H1 (cell line): ENCODE measurements around the gene B4GALNT1. TPM values are rescaled to one million over a fixed set of nuclear protein-coding genes. Genes with fewer than 3 reads are reported as not detected.

Experiments used
- EZH2 ChIP-seq: fragments of 200-600 bp; sonication (generic); IDR thresholded peaks from 2 replicates; pipeline ENCODE4 v1.7.1; 2012; ENCODE audit warnings: low read depth, mild to moderate bottlenecking, moderate library complexity, low read length, inconsistent platforms; ENCODE audit not compliant: severe bottlenecking
- SUZ12 ChIP-seq: fragments of 200-600 bp; sonication (generic); IDR thresholded peaks from 2 replicates; pipeline ENCODE4 v1.6.1; 2012; ENCODE audit warnings: mild to moderate bottlenecking, inconsistent platforms, low read length, moderate library complexity, mixed read lengths
- polyA plus RNA-seq, 7 experiments: library from polyadenylated mRNA; depleted of rRNA in 3 of 7; stranded (reverse) in 5 of 7; unstranded in 2 of 7; fragments of >200 nt in 5 of 7; fragments of 200-250 nt in 2 of 7; gene quantifications; 1 replicate in 5 of 7; 2 replicates in 1 of 7; 4 replicates in 1 of 7; pipeline versions ENCODE4 v1.2.1 to v1.2.3, GENCODE V29; 2011 to 2013; ENCODE audit warnings: missing spikeins in 2 of 7, mixed read lengths in 2 of 7
- total RNA-seq: library from RNA; stranded (reverse); fragmentation: NEBNext Ultra II Directional; extraction: Animal tissue kit (Norgen Biotek cat#: 25700); gene quantifications from 2 replicates; pipeline ENCODE4 v1.2.1, GENCODE V29; 2021
- TF ChIP-seq, protein P1 (sequence below): IDR thresholded peaks from 2 replicates; pipeline ENCODE4 v1.6.1; 2012; ENCODE audit warnings: inconsistent platforms

B4GALNT1 gene
- total and polyA plus RNA-seq, 2 of the 8 experiments (the other 6 are each of a cell fraction or from before 2014, with no cell fraction given): 1.5 to 2.3 TPM

DNA sequence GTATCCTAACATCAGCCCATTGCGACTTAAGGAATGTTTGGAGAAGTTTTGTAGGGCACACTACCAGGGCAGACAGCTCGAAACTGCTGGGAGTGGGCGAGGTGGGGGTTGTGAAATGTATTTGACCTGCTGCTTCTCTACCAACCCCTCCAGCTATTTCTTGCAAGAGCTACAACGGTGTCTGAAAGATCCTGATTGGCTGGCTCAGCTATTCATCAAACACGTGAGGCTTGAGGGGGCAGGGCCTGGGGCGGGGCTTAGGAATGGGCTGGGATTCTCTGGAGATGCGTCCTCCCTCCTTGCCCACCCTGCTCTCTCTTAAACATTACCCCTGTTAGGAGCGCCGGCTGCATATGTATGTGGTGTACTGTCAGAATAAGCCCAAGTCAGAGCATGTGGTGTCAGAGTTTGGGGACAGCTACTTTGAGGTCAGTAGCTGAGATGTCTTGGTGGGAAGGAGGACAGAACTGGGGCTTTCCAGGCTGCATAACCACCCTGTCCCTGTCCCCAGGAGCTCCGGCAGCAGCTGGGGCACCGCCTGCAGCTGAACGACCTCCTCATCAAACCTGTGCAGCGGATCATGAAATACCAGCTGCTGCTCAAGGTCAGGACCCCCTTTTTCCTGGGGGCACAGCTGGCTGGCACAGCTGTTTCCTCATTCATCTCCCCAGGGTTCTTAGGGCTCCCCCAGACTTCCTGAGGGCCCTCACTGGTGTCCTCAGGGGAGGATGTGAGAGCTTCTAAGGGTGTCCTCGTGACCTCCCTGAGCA lies 18.6 kb downstream of the B4GALNT1 start (continued):
- TF ChIP-seq SUZ12 (no peak), EZH2 (no peak)
- TF ChIP-seq, protein P1, sequence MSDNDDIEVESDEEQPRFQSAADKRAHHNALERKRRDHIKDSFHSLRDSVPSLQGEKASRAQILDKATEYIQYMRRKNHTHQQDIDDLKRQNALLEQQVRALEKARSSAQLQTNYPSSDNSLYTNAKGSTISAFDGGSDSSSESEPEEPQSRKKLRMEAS: no peak
